Measurements from ENCODE around the gene DCAF15.
A peak's percentile ranks its signal among the peaks of the same experiment; 100 is the strongest.

DCAF15 gene

DNA sequence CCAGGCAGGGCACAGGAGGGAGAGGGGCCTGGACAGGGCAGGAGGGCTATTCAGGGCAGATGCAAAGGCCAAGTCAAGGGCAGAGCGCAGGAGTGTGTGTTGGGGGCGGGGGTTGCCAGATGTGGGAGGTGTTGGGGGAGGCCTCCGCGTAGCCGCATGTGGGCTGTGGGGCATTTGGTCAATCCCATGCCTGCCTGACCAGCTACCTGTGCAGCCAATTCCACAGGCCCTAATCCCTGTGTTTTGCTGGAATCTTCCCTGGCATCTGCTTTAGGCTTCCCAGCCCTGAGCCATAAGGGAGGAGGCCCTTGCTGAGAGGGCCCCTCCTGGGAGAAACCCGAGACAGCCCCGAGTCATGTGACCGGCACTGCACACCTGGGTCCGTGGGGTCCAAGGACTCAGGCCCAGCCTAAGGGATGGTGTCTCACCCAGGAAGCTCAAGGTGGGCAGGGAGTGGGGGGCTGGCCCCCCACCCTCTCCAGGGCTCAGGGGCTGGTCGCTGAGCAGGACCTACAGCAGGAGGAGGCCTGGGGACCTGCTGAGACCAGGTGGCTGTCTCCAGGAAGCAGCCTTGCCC, 33.5 kb downstream of the DCAF15 start:
- TF ChIP-seq, protein P1, sequence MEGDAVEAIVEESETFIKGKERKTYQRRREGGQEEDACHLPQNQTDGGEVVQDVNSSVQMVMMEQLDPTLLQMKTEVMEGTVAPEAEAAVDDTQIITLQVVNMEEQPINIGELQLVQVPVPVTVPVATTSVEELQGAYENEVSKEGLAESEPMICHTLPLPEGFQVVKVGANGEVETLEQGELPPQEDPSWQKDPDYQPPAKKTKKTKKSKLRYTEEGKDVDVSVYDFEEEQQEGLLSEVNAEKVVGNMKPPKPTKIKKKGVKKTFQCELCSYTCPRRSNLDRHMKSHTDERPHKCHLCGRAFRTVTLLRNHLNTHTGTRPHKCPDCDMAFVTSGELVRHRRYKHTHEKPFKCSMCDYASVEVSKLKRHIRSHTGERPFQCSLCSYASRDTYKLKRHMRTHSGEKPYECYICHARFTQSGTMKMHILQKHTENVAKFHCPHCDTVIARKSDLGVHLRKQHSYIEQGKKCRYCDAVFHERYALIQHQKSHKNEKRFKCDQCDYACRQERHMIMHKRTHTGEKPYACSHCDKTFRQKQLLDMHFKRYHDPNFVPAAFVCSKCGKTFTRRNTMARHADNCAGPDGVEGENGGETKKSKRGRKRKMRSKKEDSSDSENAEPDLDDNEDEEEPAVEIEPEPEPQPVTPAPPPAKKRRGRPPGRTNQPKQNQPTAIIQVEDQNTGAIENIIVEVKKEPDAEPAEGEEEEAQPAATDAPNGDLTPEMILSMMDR (IDR thresholded peaks at IDR 0.05; ENCODE audit: extremely low read depth, missing control alignments) = no peak
- no peak for DNase-seq (ENCODE audit: low spot score)

DNA sequence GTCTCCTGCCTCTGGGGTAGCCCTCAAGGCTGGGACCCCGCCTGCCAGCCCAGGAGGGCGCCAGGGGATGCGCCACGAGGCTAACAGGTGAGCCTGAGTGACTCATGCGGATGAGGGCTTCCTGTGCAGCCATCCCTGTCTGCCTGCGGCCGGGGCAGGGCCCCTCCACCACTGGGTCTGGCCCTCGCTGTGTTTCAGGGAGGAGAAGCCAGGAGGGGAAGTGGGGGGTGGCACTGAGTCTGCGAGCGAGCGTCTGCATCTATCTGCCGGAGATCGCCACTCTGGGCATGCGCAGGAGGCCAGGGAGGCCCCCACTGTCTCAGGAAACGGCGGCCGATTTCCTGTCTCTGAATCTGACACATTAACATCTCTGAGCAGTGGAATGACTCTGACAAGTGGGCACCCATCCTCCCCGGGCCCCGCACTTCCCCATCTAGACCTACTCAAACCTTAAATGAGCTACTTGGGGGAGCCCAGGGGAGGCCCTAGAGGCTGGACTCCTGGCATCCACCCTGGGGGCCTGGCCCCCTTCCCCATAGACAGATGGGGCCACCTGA, 34.1 kb downstream of the DCAF15 start:
- peak; percentile 99 for DNase-seq (ENCODE audit: low spot score)
- TF ChIP-seq, protein P1 (IDR thresholded peaks at IDR 0.05; ENCODE audit: extremely low read depth, missing control alignments) = no peak

DNA sequence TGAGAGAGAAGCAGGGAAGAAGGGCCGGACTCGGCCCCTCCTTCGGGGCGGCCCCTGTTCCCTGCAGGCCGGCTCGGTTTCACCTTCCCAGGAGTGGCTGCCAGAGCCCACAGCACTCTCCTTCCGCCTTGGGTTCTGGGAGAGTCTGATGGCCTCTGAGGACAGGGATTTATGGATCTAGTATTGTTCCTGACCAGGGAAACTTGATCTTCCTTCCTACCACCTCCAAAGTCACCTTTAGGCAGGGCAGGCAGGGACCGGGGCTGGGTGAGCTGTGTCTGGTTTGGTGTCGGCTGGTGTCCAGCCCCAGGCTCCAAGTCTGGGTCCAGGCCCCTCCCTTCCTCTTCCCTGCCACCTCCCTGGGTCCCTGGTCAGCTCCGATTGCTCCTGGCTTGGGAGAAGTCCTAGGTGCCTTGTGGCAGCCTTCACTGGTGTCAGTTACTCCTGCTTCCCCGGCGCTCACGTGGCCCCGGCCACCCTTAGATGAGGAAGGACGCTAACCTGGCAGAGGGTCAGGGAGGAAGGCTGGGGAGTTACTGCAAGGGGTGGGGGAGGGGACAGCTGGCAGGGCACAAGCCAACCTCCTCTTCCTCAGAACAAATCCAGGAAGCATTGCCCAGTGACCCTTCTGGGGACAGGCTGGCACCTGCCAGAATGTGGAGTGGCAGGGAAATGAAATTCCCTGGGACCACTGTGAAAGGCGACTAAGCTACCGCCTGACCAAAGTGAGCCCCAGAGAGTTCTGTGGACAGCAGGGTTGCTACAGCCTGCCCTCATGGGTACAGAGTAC, 35.0 kb downstream of the DCAF15 start:
- TF ChIP-seq, protein P1 (IDR thresholded peaks at IDR 0.05; ENCODE audit: extremely low read depth, missing control alignments) = no peak
- DNase-seq (ENCODE audit: low spot score) = no peak

DNA sequence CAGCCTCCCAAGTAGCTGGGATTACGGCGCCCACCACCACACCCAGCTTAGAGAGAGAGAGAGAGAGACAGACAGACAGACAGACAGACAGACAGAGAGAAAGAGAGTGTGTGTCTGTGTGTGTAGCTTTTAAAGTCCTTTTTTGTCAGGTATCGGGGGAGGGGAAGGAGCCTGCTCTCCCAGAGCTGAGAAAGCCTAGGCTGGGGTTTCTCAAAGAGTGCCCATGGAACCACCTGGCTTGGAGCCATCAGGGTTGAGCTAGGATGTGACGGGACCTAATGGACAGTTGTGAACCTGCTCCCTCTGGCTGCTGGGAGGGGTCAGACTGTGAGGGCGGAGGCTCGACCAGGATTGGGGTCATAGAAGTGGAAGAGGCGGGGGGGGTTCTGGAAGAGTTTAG, 37.2 kb downstream of the DCAF15 start:
- TF ChIP-seq, protein P1 (IDR thresholded peaks at IDR 0.05; ENCODE audit: extremely low read depth, missing control alignments) = no peak
- no peak for DNase-seq (ENCODE audit: low spot score)

DNA sequence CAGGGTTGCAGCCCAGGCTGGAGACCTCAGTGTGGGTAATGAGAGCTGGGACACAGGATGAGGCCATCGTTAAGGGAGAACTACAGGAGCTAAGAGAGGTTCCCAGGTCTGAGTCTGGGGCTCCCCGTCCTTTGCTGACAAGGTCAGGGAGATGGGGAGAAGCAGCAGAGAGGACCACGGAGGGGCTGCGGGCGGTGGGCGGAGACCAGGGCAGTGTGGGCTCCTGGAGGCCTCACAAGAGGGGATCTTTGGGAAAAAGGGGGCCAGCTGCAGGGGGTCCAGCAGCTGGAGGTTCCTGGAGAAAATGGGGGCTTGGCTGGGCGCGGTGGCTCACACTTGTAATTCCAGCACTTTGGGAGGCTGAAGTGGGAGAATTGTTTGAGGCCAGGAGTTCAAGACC, 37.8 kb downstream of the DCAF15 start:
- DNase-seq (ENCODE audit: low spot score) = no peak
- TF ChIP-seq, protein P1 (IDR thresholded peaks at IDR 0.05; ENCODE audit: extremely low read depth, missing control alignments) = no peak

DNA sequence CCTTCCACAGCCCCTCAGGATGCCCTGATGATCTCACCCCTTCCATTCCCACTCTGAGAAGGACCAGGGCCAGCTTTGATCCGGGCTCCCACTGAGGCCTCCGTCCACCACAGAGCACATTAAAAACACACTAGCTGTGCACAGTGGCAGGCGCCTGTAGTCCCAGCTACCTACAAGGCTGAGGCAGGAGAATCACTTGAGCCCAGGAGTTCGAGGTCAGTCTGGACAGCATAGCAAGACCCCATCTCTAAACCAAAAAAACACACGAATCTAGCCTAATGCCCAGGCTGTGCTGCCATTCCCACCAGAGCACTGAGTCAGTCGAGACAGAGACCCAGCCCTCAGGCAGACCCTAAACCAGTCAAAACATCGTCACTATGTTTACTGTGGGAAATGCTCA, 39.7 kb downstream of the DCAF15 start:
- TF ChIP-seq, protein P1 (IDR thresholded peaks at IDR 0.05; ENCODE audit: extremely low read depth, missing control alignments) = no peak
- DNase-seq (ENCODE audit: low spot score) = no peak

DNA sequence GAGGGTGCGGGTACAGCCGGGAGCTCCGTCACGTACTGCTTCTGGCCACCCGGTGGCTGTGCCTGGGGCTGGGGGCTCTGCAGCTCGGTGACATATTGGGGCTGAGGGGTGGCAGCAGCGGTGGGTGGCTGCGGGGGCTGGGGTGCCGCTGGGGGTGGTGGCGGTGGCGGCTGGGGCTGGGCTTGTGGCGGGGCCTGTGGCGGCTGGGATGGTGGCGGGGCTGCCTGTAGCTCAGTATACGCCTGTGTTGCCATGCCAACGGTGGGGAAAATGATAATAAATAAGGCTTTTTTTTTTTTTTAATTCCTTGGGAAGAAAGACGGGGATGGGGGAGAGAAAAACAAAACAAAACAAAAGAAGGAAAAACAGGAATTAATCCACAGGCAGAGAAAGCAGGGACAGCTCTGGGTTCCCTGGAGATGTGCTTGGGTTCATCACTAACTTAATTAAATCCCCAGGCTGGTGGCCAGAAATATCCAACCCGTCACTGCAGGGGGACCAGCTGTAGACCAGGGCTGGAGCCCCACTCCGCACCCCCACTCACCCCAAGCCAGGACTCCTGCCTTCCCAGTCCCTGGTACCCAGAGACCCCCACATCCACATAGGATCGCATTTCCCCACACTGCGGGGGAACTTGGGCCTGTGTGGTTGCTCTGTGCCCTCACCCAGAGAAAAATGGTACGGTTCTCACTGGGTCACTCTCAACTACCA, 41.4 kb downstream of the DCAF15 start:
- DNase-seq (ENCODE audit: low spot score) = peak; percentile 10
- TF ChIP-seq, protein P1 (IDR thresholded peaks at IDR 0.05; ENCODE audit: extremely low read depth, missing control alignments) = no peak

Measured in GM20000 (cell line).